ENCODE measurements around the gene CIC.
"Not testable (repeated sequence)": the region's sequence is repeated elsewhere in the genome, so short reads cannot be mapped to it uniquely, and the experiment has no call there.

The CIC gene

GRCh38 chr19:42335971-42336370, 66.9 kb downstream of the CIC start:
- no peak for FAIRE-seq

GRCh38 chr19:42339126-42339860, 70.2 kb downstream of the CIC start:
- peak; percentile 43 for FAIRE-seq

- not testable (repeated sequence) for FAIRE-seq
These were observed 70.9 kb downstream of the CIC start for GRCh38 chr19:42339922-42340321.

GRCh38 chr19:42343344-42344110, 74.5 kb downstream of the CIC start:
- FAIRE-seq: no peak

- FAIRE-seq: no peak
These were observed 75.4 kb downstream of the CIC start for GRCh38 chr19:42344336-42344893.
